ENCODE results near the gene TMTC2.
"Not testable (repeated sequence)": the region's sequence is repeated elsewhere in the genome, so short reads cannot be mapped to it uniquely, and the experiment has no call there.

The TMTC2 gene

DNA sequence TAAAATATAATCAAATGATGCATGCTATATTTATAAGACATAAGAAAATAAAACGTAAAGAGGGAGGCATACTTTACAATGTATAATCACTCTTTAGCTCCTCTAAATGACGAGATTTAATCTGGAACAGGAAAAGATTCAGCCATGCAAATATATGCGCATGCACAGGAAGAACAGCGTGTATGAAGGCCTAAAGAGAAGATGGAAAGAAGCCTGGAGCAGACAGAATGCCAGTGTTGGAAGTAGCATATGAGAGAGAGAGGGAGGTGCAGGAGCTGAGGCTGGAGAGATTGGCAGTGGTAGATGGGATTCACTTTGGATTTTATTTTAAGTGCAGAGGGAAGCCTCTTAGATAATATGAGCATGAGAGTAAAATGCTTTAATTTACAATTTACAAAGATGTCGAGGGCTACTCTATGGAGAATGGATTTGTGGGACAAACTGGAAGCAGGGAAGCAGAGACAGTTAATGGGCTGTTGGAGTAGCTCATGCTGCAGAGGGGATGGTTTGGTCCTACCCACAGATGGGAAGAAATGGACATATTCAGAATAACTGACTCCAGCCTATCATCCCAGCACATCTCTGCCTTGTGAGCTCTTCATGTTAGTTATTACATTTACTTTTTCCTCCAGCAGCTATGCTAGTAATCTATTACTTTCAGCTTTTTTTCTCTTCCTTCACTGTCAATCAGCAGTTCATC lies 411.1 kb downstream of the TMTC2 start:
- no peak for DNase-seq

- DNase-seq = no peak
Observed at GRCh38 chr12:83099436-83099835, 412.7 kb downstream of the TMTC2 start.

- no peak for DNase-seq
Observed at GRCh38 chr12:83102499-83102898, 415.8 kb downstream of the TMTC2 start.

- no peak for DNase-seq
Observed at GRCh38 chr12:83106873-83107272, 420.2 kb downstream of the TMTC2 start.

GRCh38 chr12:83110424-83110823 lies 423.7 kb downstream of the TMTC2 start:
- no peak for DNase-seq

DNA sequence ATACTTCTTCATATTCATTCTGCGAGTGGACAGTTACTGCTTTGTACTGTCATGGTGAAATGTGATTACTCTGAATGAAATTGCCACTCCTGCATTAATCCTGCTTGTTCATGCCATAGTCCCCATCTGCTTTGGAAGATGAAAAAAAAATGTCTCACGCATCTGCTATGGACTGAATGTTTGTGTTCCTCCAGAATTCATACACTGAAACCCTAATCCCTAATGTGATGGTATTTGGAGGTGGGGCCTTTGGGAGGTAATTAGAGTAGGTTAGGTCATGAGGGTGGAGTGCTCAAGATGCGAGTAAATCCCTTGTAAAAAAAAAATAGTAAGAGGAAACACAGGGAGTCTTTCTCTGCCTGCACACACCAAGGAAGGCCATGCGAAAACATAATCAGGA lies 427.2 kb downstream of the TMTC2 start:
- no peak for DNase-seq

- no peak for DNase-seq
Observed at GRCh38 chr12:83114966-83115365, 428.3 kb downstream of the TMTC2 start.

- not testable (repeated sequence) for DNase-seq
Observed at GRCh38 chr12:83117926-83118325, 431.2 kb downstream of the TMTC2 start.

DNA sequence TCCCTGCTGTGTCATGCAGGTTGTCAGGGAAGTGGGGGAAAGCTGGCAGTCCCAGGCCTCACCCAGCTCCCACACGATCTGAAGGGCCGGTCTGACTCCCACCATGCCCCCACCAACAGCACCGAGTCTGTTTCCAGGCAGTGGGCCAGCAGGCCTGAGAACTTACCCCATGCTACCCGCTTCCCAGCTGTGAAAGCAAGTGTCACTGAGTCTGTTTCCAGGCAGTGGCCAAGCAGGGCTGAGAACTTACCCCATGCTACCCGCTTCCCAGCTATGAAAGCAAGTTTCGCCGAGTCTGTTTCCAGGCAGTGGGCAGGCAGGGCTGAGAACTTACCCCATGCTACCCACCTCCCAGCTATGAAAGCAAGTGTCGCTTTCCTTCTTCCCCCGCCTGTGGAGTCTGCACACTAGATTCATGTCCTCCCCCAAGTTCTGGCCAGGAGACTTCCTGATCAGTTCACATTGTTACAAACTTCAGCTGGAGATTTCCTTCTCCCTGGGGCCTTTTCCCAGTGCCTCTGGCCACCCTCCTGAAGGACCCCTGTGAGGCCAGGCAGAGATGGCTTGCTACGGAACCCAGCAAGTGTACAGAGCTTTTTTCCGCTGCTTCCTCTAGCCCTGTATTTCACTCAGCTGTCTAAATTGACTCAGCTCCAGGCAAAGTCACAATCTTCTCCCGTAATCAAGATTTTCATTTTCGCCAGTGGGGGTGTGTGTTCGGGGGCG lies 435.4 kb downstream of the TMTC2 start:
- no peak for DNase-seq

DNA sequence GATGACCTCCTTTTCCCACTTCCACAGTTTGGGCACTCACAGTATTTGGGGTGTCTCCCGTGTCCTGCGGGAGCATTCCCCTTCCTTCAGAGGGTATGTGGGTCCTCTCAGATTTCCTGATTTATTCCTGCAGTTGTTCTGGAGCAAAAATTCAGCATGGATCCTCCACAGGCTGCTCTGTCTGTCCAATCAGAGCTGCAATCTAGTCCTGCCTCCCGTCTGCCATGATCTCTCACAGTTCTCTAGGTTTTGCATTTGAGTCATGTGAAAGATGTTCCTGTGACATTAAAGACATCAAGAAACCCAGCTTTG lies 435.9 kb downstream of the TMTC2 start:
- DNase-seq = no peak

DNA sequence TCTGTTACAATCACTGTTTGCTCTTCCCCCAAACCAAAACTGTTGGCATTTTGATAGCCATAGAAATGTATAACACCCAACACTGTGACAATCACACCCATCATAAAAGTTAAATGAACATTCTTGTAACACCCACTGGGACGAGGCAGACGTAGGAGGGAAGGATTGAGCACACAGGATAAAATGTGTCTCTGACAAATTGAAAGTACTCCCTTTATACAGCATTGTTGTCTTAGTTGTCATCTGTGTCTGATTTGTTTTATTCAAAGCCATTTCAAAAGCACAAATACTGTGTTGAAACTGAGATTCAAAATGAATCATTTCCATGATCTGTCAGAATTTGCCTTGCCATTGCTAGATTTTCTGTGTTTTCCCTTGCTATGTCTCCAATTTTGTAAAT lies 436.3 kb downstream of the TMTC2 start:
- no peak for DNase-seq

- DNase-seq = no peak
Observed at GRCh38 chr12:83128540-83128939, 441.8 kb downstream of the TMTC2 start.

GRCh38 chr12:83130178-83130577 lies 443.5 kb downstream of the TMTC2 start:
- no peak for DNase-seq

DNA sequence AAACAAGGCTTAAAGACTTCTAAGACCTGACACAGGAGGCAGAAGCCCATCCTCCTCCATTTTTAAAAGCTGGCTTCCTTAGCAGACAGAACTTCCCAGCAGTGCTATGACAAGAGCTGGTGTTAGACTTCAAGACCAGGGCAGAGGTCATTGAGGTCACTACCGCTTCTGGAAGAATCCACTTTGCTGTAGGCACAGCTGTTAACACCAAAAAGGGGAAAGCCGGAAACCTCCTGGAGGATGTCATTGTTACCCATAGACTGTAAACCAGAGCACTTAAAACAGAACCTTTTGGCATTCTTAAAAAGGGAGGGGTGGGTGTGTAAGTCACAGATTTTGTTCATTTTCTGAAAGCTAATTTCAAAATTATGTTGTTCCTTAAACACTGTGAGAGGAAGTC lies 445.7 kb downstream of the TMTC2 start:
- no peak for DNase-seq

DNA sequence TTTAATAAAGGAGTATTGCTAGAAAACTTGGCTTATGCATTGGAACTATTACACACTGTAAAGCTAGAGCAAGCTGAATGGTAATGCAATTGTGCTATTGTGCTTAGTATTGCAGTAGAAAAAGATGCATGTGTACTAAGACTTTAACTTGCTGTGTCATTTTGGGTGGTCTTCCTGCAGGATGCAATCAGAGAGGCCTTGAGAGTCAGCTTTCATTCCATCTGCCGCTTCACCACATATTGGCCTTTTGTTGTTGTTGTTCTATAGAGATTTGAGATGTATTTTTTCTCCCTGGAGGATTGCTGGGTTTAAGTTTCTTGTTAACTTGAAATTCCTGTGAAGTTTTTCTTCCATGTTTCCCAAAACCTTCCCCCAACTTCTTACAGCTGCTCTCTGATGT lies 449.7 kb downstream of the TMTC2 start:
- no peak for DNase-seq

- no peak for DNase-seq
Observed at GRCh38 chr12:83140135-83140534, 453.4 kb downstream of the TMTC2 start.

- DNase-seq = no peak
Observed at GRCh38 chr12:83141460-83141994, 454.8 kb downstream of the TMTC2 start.

DNA sequence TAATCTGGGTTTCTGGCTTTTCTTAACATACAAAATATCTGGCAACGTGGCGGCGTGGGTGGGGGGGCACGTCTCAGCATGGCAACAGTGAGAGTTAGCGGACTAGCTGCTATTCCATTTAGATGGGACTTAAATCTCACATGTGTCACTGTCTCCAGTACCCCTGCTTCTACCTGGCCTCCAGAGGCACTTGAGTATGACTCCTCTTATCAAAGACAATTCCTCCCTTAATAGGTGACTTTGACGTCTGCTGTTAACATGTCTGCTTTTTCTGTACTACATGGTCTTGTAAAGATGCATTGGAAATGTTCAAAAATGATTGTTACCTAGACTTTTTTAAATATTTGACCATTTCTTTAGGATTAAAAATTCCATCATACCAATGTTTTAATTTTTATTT lies 456.2 kb downstream of the TMTC2 start:
- no peak for DNase-seq

- no peak for DNase-seq
Observed at GRCh38 chr12:83143950-83144349, 457.2 kb downstream of the TMTC2 start.

GRCh38 chr12:83145325-83145840 lies 458.7 kb downstream of the TMTC2 start:
- no peak for DNase-seq

DNA sequence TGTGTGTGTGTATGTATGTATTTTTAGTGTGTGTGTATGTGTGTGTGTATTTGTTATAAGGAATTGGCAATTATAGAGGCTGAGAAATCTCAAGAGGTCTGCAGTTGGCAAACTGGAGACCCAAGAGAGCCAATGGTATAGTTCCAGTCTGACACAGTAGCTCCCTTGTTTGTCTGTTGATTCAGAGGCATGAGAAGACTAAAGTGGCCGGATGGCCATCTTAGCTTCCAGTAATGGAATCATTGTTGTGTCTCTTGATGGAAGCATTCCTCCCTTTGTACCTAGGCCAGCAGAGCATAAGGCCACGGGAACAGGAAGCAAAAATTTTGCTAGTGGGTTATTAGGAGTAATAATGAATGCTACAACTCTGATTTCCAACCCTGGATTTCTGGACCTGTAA lies 460.6 kb downstream of the TMTC2 start:
- DNase-seq = no peak

DNA sequence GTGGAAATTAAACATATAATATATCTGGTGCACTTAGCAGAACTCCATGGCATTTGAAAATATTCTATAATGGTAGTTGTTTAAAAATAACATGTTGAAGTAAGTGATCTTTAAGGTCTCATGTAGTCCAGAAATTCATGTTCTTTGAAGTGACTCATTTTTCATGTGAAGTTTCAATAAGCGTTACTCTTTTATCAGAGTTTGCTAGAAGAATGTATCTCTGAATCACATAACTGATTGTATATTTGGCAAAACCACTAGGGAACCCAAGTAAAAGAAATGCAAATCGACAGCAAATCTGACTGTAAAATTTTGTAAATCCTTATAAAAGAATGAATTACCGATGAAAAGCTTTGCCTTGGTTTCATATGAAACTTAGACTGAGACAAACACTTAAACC lies 463.3 kb downstream of the TMTC2 start:
- DNase-seq = no peak

DNA sequence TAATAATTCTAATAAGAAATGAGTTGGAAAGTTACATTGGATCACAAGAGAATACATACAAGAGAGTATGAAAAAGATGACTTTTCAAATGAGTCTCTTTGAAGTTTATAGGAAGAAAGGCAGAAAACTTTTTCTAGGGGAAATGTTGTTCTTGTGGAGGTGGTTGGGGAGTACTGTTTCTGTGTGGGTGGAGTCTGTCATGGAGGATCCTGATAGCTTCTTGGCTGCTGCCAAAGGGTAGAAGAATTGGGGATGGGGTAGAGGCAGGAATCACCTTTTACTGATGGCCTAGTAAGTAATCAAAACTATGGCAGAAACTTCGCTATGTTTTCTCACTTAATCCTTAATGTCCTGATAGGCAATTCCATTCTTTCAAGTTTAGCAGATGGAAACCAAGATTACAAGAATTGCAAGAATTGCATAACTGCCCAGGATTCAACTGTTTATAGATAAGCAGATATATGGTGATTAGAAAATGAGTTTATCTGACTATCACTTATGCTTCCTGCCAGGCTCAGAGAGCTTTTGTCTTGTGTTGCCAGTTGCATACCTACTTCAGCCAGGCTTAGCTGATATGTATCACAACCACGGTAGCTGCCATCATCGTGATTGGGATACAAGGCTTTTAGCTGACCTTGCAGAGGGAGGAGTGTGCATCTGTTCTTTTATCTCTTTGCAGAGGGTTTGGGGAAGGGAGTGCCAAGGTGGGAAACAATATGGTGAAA lies 463.9 kb downstream of the TMTC2 start:
- DNase-seq = no peak

DNA sequence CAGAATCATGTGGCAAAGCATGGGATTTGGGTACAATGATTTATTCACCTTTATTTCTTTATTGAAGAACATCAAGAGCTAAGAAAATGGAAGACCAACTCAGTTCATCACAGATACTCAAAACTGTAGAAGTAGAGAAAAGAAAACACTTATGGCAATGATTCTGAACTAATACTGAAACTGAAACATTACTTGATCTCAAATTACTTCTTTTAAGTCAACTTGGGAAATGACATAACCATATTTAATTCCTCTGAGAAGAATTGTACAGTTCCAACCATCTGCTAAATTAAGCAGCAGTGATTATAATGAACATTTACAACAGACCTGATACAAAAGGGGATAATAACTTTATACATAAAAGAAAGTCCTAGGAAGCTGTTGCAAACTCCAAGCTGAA lies 466.5 kb downstream of the TMTC2 start:
- no peak for DNase-seq

All from MV-4-11 (cell line).